Measurements from ENCODE around the gene SUPT6H.

SUPT6H gene

GRCh38 chr17:28737770-28738679 lies 76.0 kb downstream of the SUPT6H start:
- DNase-seq (ENCODE audit: low read depth) = no peak

- no peak for DNase-seq (ENCODE audit: low read depth)
Observed at GRCh38 chr17:28738680-28739384, 76.8 kb downstream of the SUPT6H start.

GRCh38 chr17:28740406-28741357 lies 78.7 kb downstream of the SUPT6H start:
- no peak for DNase-seq (ENCODE audit: low read depth)

GRCh38 chr17:28741358-28742349 lies 79.6 kb downstream of the SUPT6H start:
- no peak for DNase-seq (ENCODE audit: low read depth)

- DNase-seq (ENCODE audit: low read depth) = no peak
Observed at GRCh38 chr17:28743243-28744103, 81.5 kb downstream of the SUPT6H start, which contains the start of gene TRAF4. Gene TRAF4, plus strand, starts transcription at chr17:28744011. Its CDS starts 102 bp downstream, at chr17:28744113.

GRCh38 chr17:28744104-28744971 lies 82.3 kb downstream of the SUPT6H start:
- DNase-seq (ENCODE audit: low read depth) = no peak

- DNase-seq (ENCODE audit: low read depth) = no peak
Observed at GRCh38 chr17:28744972-28745785, 83.2 kb downstream of the SUPT6H start.

GRCh38 chr17:28745786-28746411 lies 83.9 kb downstream of the SUPT6H start:
- DNase-seq (ENCODE audit: low read depth) = no peak

GRCh38 chr17:28746611-28747050 lies 84.6 kb downstream of the SUPT6H start:
- DNase-seq (ENCODE audit: low read depth) = no peak

- no peak for DNase-seq (ENCODE audit: low read depth)
Observed at GRCh38 chr17:28747051-28747691, 85.2 kb downstream of the SUPT6H start.

- DNase-seq (ENCODE audit: low read depth) = no peak
Observed at GRCh38 chr17:28747801-28748750, 86.1 kb downstream of the SUPT6H start.

GRCh38 chr17:28748852-28749515 lies 87.0 kb downstream of the SUPT6H start:
- DNase-seq (ENCODE audit: low read depth) = no peak

GRCh38 chr17:28749516-28750177 lies 87.6 kb downstream of the SUPT6H start:
- DNase-seq (ENCODE audit: low read depth) = no peak

All from stimulated activated CD8-positive, alpha-beta memory T cell treated with anti-CD3 and anti-CD28 coated beads, Interleukin-15, amount 100 ng/mL, for 1 hour (primary cell).